Mammary epithelial cell (primary cell): ENCODE data around the gene LCE1E.

Experiments
- CTCF ChIP-seq, 2 donors: IDR thresholded peaks in 1 of 2; conservative IDR thresholded peaks in 1 of 2; 2 replicates each; pipeline ENCODE4 v1.5.1; 2011 to 2012; ENCODE audit warnings: inconsistent platforms in 2 of 2, low read length in 2 of 2, mild to moderate bottlenecking in 2 of 2, control low read depth in 1 of 2, low read depth in 1 of 2; ENCODE audit not compliant: insufficient read depth in 1 of 2; ENCODE audit errors: extremely low read depth in 1 of 2
- EZH2 ChIP-seq: IDR thresholded peaks from 2 replicates; pipeline ENCODE4 v1.6.1; 2012; ENCODE audit warnings: low read length, inconsistent platforms, borderline replicate concordance

- TF ChIP-seq CTCF (conservative IDR thresholded peaks at IDR 0.05 in 1 of 2, IDR thresholded peaks at IDR 0.05 in 1 of 2; ENCODE audit: extremely low read depth in 1 of 2, insufficient read depth in 1 of 2, low read depth in 1 of 2, low read length in 2 of 2) (peak; percentile 46 to 49), EZH2 (no peak)
Measured at GRCh38 chr1:152774875-152775274, 11.2 kb upstream of the LCE1E start, which contains the start of gene LCE1F.
